ENCODE measurements around the gene CTNND2.

DNA sequence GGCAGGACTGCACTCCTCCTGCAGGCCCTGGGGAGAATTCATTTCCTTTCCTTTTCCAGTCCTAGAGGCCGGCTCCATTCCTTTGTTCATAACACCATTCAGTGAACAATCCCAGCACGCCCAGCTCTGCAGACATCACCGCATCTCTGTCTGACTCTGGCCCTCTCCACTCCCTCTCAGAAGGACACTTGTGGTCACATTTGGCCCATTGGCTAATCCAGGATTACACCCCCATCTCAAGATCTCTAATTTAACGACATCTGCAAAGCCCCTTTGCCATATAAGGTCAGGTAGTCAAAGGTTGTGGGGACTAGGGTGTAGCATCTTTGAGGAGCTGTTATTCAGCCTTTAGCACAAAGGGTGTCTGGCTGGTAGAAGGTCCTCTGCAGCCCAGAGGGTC lies 958.2 kb downstream of the CTNND2 start:
- TF ChIP-seq RAD21 (conservative IDR thresholded peaks at IDR 0.05) (no peak), EP300 (conservative IDR thresholded peaks at IDR 0.05; ENCODE audit: poor library complexity, severe bottlenecking) (no peak), MXI1 (conservative IDR thresholded peaks at IDR 0.05; ENCODE audit: poor library complexity, severe bottlenecking) (no peak), EZH2 (IDR thresholded peaks at IDR 0.05; ENCODE audit: borderline replicate concordance, insufficient read depth, low read length, poor library complexity, severe bottlenecking) (no peak), POLR2AphosphoS5 (IDR thresholded peaks at IDR 0.05) (no peak), TAF1 (IDR thresholded peaks at IDR 0.05; ENCODE audit: low read depth) (no peak), SMC3 (conservative IDR thresholded peaks at IDR 0.05; ENCODE audit: poor library complexity) (no peak)
- TF ChIP-seq, protein P1, sequence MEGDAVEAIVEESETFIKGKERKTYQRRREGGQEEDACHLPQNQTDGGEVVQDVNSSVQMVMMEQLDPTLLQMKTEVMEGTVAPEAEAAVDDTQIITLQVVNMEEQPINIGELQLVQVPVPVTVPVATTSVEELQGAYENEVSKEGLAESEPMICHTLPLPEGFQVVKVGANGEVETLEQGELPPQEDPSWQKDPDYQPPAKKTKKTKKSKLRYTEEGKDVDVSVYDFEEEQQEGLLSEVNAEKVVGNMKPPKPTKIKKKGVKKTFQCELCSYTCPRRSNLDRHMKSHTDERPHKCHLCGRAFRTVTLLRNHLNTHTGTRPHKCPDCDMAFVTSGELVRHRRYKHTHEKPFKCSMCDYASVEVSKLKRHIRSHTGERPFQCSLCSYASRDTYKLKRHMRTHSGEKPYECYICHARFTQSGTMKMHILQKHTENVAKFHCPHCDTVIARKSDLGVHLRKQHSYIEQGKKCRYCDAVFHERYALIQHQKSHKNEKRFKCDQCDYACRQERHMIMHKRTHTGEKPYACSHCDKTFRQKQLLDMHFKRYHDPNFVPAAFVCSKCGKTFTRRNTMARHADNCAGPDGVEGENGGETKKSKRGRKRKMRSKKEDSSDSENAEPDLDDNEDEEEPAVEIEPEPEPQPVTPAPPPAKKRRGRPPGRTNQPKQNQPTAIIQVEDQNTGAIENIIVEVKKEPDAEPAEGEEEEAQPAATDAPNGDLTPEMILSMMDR (IDR thresholded peaks at IDR 0.05; ENCODE audit: poor library complexity, severe bottlenecking): no peak
